SHP77 (cell line): ENCODE results near the gene SLC22A23.
"Not testable (repeated sequence)": the region's sequence is repeated elsewhere in the genome, so short reads cannot be mapped to it uniquely, and the experiment has no call there.

Source experiments
- DNase-seq, 2 experiments: peaks; one replicate each; lab custom pipeline; 2025; lab: John Stamatoyannopoulos, UW

The SLC22A23 gene

DNA sequence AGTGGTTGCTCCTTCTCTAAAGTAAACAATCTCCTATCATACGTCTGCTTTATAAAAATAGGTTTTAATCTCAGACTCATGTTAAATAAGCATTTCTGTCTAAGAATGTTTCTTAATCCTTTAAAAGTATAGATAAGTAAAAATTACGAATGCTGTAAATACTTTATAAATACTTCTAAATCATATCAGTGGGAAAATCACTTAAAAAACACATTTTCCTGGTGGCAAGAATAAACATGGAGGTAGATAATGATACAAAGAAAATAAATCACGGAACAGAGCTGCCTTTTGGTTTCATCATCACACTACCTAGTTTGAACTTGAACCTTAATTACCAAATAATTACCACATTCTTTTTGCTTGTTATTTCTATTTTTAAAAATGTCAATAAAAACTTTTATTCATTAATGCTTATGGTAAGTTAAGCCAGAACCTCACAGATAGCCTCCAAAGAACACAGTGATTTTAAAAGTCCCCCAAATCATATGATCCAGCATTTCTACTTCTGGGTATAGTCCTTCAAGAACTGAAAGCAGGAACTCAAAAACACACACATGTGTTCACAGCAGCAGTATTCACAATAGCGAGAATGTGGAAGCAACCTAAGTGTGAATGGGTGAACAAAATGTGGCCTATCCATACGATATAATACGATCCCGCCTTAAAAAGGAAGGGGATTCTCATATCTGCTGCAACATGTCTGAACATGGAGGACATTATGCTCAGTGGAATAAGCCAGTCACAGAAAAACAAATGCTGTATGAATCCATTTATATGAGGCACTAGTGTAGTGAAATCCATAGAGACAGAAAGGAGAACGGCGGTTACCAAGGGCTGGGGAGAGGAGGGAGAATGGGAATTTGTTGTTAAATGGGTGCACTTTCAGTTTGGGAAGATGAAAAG lies 72.4 kb downstream of the SLC22A23 start:
- DNase-seq = no peak

DNA sequence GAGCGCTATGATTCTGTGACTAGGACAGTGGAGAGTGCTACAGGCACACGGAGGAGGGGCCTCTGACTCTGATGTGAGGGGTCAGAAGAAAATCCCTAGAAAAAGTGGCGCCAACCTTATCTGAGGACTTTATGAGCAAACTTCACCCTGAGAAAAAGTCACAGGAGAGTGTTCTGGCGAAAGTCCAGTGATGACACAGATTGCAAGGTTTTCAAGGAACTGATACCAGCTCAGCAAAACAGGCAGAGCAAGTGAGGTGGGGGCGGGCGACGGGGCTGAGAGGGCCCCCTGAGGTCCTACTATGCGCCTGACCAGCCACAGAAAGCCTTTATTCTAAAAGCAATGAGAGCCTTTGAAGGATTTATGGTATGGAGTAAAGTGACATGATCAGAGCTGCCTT lies 73.3 kb downstream of the SLC22A23 start:
- no peak for DNase-seq

DNA sequence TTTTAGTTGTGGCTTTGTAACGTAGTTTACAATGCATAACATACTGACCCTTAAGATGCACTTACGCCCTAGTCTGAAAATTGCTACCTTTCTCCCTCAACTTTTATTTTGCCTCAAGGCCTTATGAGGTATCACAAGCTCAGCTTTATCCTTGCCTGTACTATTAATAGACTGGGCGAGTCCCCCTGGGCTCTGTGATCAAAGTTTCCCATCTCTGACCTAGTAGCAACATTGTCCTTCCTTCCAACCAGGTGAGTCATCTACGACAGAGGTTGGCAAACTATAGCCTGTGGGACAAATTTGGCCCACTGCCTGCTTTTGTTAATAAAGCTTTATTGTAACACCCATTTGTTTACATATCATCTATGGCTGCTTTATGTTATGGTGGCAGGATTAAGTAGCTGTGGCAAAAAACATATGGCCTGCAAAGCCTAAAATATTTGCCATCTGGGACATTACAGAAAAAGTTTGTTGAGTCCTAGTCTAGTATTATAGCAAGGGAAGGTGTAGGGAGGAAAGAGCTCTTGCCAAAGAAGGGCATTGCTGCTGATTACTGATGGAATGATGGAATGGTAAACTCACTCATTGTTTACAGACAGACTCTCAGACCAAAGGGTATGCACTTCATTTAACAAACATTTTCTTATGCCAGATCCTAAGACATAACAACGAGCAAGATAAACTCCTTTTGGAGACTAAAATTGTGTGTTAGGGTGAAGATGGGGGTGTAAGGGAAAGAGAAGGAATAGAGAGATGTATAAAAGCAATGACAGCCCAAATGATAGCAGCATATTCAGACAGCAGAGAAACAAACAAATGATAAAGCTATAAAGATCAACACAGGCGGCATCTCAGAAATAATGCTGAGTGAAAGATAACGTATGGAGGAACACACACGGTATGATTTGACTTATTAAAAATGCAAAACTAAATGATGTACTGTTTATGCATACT lies 74.2 kb downstream of the SLC22A23 start:
- peak in 1 of 2 experiments; percentile 15 for DNase-seq

DNA sequence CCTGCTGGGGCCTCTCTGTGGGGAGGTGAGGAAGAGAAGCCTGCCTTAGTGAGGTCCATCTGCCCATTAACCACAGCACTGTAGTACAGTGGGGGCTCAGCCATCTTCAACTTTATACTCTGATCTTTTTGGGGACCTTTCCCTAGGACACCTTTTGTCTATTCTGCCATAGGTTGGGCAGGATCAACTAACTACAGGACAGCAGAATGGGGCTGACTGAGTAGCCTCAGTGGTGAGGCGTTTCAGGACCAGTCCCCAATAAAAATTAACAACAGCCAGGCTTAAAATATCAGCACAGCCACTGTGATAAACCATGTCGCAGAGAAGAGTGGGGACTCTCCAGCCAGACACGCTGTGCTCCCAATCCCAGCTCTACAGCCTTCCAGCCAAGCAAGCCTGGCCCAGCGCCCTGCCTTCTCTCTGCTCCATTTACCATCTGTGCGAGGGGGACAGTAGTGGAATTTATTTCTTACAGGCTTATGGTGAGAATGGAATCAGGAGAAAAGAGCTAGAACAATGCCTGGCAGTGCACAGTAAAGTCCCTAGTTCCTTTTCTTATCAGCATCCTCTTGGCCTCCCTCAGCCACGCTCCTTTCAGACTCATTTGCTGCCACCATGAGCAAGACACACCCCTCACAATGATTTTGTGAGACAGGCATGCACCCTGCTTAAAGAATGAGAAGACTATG lies 75.5 kb downstream of the SLC22A23 start:
- no peak for DNase-seq

DNA sequence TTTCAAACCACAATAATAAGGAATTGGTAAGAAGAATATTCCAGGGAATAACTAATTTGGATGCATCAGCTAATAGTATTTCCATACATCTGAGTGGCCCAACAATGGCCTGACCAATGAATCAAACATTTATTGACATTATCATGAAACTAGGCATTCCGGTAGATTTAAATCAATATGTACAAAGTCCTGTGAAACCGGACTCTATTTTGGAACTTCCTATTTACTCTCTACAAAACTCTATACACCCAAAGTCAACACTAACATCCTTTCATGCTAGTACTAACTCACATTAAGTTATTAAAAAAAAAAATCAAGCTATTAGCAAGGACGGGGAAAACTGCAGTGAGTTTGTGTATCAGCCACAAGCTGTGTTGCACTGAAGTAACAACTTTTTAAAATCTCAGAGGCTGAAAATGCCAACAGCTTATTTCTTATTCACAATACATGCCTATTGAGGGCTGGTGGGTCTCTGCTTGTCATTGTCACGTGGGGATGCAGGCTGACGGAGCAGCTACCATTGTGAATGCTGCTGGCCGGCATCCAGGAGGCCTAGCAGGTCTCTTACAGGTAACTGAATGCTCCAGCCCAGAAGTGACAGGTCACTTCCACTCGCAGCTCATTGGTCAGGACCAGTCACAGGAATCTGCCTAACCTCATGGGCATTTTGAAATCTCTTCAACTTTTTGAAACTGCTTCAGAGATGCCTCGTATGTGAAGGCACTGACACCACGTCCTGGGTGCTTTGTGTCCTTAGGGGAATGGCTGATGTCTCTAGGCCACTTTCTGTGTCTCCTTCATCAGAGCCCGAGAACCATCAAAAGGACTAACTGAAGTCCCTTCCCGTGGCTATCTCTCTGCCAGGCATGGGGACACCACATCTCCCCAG lies 76.3 kb downstream of the SLC22A23 start:
- DNase-seq = no peak

DNA sequence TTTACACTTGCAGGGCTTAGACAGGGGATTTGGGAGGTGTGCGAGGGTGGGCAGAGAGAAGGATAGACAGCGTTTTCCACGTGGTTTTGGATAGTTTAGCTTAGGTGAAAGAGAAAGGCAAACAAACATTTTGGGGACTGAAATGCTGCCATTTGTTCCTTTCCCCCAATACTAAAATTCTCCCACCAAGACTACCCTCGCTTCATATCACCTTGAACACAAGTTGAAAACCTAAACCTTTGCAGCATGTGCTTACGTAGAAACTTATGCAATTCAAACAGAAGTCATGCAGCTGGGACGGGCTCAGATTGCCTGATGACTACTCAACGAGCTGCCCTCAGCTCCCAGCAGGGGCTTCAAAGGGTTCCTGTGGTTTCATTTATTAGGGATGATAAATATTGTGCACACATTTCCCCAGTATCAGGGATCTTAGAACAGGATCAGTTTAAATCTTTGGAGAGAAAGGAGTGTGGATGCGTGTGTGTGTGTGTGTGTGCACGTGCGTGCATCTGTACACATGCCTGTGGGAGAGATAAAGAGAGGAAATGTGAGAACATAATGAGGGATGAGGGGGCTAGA lies 77.3 kb downstream of the SLC22A23 start:
- DNase-seq = no peak

DNA sequence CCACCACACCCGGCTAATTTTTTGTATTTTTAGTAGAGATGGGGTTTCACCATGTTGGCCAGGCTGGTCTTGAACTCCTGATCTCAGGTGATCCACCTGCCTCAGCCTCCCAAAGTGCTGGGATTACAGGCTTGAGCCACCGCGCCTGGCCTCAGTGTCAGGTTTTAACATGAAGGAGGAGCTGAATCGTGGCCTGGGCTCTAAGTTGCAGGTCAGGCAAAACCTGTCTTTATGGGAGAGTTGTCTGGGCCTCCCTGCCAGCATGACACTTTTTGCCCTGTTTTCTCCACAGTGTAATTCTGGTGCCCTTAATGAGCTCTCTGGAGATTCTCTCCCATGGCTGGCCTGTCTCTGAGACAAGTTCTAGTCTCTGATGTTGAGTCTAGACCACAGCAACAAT lies 78.0 kb downstream of the SLC22A23 start:
- not testable (repeated sequence) for DNase-seq

DNA sequence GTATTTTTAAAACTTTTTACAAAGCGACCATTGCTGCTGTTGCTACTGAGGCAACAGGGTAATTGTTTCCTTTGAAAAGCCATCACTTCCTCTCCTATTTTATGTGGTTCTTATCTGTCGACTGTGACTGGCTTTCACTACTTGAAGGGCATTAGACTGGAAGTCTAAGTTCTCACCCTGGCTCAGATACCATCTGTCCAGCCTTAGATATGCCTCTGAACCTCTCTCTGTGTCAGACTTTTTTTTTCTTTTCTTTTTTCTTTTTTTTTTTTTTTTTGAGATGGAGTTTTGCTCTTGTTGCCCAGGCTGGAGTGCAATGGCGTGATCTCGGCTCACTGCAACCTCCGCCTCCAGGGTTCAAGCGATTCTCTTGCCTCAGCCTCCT lies 78.5 kb downstream of the SLC22A23 start:
- DNase-seq = not testable (repeated sequence)

DNA sequence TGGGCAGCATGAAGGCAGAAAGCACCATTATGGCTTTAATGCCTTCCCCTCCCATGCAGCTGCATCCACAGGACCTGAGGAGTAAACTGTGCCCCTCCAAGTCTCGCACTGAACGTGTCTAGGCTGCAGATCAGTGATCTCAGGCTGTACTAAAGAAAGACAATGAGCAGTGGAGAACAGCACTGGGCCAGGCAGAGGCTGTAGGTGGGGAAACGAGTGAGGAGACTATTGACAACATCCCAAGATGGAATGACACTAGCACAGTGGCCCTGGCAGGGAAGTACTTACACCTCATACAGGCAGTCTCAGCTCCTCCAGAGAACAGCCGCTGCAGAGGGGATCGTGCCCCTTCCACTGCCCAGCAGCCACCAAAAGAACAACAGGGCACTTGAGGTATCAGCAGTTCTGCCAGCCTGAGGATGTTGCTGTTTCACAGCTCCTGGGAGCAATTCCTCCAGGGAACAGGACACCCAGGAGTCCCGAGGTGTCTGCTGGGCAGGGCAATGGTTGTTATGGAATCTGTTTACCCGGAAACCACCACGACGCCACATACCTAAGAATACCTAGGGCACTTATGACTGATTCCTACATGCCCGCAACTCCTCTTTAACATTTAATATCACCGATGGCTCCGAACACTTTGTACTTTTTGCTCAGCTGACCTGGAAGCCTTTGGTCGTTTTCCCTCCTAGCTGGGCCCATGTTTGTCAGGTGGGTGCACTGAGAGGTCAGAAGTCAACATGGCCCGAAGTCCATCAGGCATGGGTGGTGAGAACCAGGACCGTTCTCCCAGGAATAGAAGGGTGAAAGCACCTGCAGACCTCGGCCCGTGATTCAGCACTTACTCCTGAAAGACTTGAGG lies 79.1 kb downstream of the SLC22A23 start:
- DNase-seq = no peak

DNA sequence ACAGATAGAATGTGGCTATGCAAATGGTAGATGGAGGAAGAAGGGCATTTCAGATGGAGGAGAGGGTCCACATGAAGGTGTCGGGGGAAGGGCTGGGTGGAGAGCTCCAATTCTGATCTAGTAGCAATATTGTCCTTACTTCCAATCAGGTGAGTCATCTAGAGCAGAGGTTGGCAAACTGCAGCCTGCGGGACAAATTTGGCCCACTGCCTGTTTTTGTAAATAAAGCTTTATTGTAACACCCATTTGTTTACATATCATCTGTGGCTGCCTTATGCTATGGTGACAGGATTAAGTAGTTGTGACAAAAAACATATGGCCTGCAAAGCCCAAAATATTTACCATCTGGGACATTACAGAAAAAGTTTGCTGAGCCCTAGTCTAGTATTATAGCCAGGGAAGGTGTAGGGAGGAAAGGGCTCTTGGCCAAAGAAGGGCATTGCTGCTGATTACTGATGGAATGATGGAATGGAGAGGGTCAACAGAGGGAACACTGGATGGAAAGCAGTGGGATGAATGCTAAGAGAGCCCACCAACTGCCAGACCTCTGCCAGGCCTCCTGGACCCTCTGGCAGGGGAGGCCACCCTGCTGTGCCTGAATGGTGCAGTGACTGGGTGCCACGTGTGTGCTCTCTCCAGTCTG lies 79.8 kb downstream of the SLC22A23 start:
- DNase-seq = no peak

DNA sequence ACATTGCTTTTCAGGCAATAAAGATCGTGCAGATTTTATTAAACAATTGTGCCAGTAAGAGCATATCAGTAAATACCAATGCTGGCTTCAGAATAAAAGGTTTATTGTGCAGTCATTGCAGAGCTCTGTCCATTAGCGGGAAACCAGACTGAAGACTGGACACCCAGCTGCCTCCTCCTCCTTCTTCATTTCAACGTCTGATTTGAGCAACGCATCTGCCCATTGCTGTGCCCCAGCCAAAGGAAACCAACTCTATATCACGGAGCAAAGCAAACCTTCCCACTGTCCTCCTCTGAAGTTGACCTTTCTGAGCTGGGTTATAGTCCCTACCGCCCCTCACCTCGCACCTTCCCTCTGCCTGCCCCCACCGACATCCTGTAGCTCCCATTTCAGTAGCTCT lies 80.8 kb downstream of the SLC22A23 start:
- DNase-seq = no peak

DNA sequence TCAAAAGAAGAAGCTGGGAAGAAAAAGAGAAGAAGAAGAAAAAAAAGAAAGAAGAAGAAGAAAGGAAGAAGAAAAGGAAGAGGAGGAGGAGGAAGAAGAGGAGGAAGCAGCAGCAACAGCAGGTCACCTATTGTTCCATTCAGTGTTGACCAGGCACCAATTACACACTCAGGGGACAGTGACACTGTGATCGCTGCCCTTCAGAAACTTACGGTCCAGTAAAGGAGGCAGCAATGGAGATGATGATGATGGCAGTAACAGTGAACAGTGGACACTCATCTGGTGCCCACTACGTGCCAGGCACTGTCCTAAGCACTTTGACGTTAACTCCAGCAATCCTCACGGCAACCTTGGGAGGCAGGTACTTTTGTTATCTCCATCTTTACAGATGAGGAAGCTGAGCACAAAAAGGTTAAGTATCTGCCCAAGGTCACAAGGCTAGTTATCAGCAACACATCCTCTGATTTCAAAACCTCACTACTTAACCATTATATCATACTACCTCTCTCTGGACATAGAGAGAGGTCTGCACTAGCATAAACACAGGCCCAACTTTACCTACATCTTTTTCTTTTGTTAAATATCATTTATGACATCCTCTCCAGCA lies 83.2 kb downstream of the SLC22A23 start:
- DNase-seq = no peak

DNA sequence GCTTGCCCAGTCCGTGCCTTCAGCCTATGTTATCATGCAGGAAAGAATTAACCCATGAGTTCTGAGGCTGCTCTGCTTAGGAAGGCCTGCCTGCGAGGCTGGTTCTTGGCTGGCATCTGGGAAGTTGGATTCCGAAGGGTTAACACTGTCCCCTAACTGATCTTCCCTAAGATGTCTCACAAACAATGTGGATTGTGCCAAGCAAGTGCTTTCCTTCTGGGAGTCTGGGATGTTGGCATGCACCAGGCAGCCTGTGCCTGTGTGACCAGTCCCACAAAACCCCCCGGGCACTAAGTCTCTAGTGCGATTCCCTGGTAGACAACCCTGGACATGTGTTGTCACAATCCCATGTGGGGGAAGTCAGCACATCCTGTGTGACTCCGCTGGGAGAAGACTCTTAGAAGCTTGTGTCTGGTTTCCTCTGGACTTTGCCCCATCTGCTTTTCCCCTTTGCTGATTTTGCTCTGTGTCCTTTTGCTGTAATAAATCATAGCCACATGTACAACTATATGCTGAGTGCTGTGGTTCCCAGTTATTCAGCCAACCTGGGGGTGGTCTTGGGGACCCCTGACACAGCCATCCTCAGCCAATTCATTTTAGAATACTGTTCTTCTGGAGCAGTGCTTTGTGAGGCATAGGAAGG lies 83.8 kb downstream of the SLC22A23 start:
- DNase-seq = no peak

DNA sequence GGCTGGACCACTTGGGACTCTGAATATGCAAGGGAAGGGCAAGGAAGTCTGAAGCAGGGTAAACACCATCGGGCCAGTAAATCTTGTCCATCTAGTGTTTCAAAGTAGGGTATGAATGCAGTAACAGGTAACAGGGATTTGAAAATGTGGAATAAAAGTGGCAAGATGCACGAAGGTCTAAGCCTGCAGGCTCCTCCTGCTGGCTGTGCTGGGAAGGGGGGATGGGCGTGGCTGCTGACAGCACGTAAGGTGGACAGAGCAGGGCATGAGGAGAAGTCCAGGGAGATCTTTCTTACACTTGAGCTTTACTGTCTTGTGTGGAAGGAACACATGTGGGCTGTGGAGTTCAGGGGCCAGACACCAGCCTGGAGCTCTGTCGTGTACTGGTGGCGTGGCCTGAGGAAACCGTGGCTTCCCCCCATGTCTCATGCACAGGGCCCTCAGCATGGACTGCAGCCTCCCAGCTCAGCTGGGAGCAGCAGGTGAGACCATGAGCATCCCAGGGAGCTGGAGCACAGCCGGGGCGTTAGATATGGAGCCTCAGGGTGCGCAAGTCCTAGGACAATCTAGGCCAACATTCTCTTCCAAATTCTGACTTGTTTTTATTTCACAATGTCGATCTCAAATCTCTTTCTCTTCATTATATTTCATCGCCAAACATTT lies 84.5 kb downstream of the SLC22A23 start:
- no peak for DNase-seq

DNA sequence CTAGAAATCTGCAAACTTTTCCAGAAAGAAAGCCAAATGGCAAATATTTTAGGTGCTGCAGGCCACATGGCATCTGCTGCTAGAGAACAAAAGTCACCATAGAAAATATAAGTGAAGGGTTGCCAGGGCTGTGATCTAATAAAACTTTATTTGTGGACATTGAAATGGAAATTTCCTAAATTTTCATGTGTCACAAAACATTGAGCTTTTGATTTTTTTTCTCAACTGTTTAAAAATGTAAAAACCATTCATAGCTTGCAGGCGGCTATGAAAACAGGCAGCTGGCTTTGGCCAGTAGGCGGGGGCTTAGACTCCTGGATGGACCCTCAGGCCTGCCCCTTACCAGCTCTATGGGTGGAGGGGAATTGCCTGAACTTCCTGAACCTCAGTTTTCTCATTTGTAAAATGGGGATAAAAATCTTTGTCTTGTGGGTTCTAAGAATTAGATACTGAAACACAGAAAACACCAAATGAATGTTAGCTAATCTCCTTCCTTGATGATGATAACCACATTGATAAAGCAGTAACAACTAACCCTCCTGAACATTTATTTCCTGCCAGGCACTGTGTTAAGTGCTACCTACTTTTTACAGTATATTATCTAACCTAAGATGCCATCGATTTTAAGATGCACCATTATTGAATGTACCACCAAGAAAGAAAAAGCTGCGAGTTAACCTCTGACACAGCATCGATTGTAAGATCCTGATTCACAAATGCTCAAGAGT lies 85.5 kb downstream of the SLC22A23 start:
- no peak for DNase-seq

DNA sequence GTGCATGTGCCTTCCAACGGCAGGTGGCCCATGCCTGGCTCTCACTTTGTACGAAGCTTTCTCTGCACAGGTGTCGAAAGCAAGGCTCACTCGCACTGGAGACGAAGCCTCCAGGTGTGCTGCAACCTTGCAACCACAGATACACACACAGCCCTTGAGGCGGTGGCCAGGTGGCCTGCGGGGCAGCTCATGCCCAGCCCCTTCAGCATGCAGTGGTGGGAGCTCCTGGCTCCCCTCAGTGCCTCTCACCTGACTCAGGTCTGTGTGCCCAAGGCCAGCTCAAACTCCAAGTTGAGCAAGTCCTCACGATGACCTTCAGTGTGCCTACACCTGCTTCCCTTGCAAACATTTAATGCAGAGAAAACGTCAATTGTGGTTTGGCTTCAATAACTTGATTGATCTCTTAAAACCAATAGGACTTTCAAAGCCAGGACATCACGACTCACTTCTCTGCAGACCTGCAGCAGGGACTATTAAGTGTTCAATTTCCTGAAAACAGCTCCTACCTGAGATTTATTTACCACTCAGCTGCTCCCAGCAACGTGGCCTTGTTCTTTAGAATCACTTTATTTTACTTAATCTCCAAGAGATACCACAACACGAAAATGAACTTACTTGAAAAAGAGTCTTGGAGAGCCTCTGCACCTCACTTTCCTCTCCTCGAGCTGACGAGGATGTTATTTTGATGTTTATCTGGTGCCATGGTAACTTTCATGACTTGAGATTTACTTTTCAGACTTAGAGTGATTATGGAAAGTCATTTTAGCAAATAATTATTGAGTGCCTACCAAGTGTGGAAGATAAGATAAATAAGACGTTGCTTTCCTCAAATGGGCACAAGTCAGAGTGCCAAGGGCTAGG lies 86.3 kb downstream of the SLC22A23 start:
- no peak for DNase-seq
